MM.1S (cell line): ENCODE measurements around the gene CACNB4.

Experiments used
- EZH2 ChIP-seq: fragments of 300-600 bp; sonication (generic); optimal IDR thresholded peaks from 2 replicates; pipeline ENCODE3; 2017; ENCODE audit warnings: low read depth, mild to moderate bottlenecking, antibody characterized with exemption, low read length, mixed read lengths
- EZH2phosphoT487 ChIP-seq: fragments of 300-600 bp; sonication (generic); IDR thresholded peaks from 2 replicates; pipeline ENCODE4 v1.6.1; 2018; ENCODE audit warnings: antibody characterized with exemption, low read length
- TF ChIP-seq, protein P1 (sequence below): fragments of 300-600 bp; sonication (generic); IDR thresholded peaks from 2 replicates; pipeline ENCODE4 v1.5.1; 2016; ENCODE audit warnings: antibody characterized with exemption, low read length, mixed read lengths

- TF ChIP-seq, protein P1, sequence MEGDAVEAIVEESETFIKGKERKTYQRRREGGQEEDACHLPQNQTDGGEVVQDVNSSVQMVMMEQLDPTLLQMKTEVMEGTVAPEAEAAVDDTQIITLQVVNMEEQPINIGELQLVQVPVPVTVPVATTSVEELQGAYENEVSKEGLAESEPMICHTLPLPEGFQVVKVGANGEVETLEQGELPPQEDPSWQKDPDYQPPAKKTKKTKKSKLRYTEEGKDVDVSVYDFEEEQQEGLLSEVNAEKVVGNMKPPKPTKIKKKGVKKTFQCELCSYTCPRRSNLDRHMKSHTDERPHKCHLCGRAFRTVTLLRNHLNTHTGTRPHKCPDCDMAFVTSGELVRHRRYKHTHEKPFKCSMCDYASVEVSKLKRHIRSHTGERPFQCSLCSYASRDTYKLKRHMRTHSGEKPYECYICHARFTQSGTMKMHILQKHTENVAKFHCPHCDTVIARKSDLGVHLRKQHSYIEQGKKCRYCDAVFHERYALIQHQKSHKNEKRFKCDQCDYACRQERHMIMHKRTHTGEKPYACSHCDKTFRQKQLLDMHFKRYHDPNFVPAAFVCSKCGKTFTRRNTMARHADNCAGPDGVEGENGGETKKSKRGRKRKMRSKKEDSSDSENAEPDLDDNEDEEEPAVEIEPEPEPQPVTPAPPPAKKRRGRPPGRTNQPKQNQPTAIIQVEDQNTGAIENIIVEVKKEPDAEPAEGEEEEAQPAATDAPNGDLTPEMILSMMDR: no peak
- TF ChIP-seq EZH2phosphoT487 (no peak), EZH2 (no peak)
Observed at GRCh38 chr2:152050341-152050740, 48.5 kb downstream of the CACNB4 start.
